AG08396 (cell line): ENCODE data around the gene LDB3.
A peak's percentile ranks its signal among the peaks of the same experiment; 100 is the strongest.

Experiments
- DNase-seq: peaks from one replicate; pipeline ENCODE4 v3.0.0; 2012; ENCODE audit warnings: low spot score, mixed read lengths

The LDB3 gene

GRCh38 chr10:86706401-86706841, 38.1 kb downstream of the LDB3 start:
- no peak for DNase-seq

GRCh38 chr10:86706977-86707376, 38.7 kb downstream of the LDB3 start:
- DNase-seq: no peak

GRCh38 chr10:86707505-86707904, 39.2 kb downstream of the LDB3 start:
- no peak for DNase-seq

- no peak for DNase-seq
Observed at GRCh38 chr10:86708068-86708782, 39.9 kb downstream of the LDB3 start.

GRCh38 chr10:86708783-86709380, 40.6 kb downstream of the LDB3 start:
- DNase-seq: no peak

DNA sequence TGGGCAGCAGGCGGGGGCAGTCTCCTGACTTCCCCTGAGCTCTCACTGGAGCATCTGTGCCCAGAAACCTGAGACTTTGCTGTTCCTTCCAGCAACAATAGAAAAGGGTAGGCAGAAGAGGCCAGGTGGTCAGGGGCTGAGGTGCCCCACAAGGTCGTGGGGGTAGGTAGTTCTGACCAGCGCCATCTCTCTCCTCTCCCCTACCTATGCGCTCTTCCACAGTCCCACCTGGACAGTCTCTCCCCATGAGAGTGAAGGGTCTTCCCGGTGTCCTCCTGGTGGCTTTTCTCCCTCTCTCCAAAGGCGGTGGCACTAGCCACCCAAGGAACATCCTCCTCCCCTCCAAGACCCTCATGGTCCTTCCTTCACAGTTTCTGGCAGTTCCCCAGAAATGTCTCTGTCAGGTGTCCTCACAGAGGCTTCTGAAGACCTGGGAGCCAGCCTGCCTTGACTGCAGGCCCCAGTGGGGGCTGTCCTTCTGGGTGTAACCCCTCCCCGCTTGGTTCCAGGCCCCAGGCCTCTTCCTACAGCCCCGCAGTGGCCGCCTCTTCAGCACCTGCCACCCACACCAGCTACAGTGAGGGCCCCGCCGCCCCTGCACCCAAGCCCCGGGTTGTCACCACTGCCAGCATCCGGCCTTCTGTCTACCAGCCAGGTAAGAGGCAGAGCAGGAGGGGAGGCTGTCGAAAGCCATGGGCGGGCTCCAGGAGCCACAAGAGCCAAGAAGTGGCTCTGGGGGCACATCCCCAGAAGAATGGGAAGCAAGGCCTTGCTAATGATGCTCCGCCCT, 41.3 kb downstream of the LDB3 start:
- DNase-seq: no peak

GRCh38 chr10:86710987-86711512, 42.7 kb downstream of the LDB3 start:
- peak; percentile 98 for DNase-seq

GRCh38 chr10:86711513-86712316, 43.4 kb downstream of the LDB3 start:
- peak; percentile 82 for DNase-seq

- DNase-seq: no peak
Observed at GRCh38 chr10:86712317-86712707, 44.0 kb downstream of the LDB3 start.

- DNase-seq: no peak
Observed at GRCh38 chr10:86715156-86715795, 47.0 kb downstream of the LDB3 start.

DNA sequence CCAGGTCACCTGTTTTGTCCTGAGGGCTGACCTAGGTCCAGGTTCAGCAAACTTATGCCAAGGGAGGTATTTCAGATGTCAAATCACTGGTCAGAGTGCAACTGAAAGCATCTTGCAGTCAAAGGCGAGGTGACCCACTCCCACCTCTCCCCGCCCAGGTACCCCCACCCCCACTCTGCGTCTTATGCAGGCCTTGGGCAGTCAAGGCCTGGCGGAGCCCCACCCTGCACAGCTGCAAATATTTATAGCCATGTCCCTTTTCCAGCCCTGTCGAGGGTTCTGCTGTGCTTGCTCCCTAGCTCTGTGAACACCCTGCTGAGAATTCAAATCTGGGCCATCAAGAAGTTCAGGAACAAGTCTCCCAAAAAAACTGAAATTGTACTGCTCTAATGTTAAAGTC, 47.5 kb downstream of the LDB3 start:
- DNase-seq: no peak

GRCh38 chr10:86716466-86716865, 48.2 kb downstream of the LDB3 start:
- DNase-seq: no peak

DNA sequence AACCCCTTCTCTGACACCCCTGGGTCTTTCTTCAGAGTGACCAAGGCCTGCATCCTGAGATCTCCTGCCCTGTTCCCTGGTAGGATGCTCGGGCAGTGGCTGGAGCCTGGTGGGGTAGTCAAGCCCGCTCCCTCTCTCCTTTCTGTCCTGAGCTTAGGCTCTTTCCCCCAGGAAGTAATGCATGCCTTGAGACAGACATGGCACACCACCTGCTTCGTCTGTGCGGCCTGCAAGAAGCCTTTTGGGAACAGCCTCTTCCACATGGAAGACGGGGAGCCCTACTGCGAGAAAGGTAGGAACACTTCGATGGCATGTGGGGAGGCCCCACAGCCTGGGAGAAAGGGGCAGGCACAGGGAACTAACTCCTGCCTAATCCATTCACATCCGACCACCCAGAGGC, 50.2 kb downstream of the LDB3 start:
- no peak for DNase-seq

GRCh38 chr10:86721232-86721631, 52.9 kb downstream of the LDB3 start:
- no peak for DNase-seq

GRCh38 chr10:86723009-86723408, 54.7 kb downstream of the LDB3 start:
- no peak for DNase-seq

DNA sequence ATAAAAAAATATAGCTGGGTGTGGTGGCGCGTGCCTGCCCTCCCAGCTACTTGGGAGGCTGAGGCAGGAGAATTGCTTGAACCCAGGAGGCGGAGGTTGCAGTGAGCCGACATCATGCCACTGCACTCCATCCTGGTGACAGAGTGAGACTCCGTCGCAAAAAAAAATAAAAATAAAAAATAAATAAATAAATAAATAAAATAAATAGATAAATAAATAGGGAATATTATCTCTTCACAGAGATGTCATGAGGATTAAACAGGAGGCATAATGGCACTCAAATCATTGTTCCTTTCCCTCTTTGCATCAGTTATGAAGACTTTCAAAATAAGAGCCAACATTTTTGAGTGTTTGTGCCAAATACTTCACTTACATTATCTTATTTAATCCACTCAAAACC, 56.1 kb downstream of the LDB3 start:
- DNase-seq: no peak

GRCh38 chr10:86725980-86726676, 57.8 kb downstream of the LDB3 start:
- no peak for DNase-seq

- DNase-seq: no peak
Observed at GRCh38 chr10:86726677-86726999, 58.3 kb downstream of the LDB3 start.

- no peak for DNase-seq
Observed at GRCh38 chr10:86727470-86727869, 59.2 kb downstream of the LDB3 start.

GRCh38 chr10:86728056-86728455, 59.7 kb downstream of the LDB3 start:
- DNase-seq: no peak

DNA sequence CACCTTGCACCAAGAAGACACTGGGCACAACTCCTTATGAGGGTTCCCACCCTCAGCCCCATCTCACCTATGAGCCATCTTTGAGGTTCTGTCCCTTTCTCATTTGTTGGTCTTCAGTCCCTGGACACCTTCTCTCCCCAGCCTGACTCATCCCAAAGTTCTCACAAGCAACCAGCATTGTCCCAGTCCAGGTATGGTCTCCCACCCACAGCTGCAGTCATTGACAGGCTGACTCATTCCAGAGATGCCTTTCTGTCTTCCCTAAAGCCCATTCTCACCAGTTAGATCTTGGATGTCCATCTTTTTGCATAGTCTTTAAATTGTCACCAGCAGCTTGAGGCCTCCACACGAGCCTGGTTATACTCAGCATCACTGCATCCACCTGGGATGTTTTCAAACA, 61.4 kb downstream of the LDB3 start:
- DNase-seq: no peak
